Bronchial epithelial cell (primary cell): ENCODE results near the gene RBM47. TPM values are rescaled to one million over a fixed set of nuclear protein-coding genes. Genes with fewer than 3 reads are reported as not detected.
"Not testable (repeated sequence)": the region's sequence is repeated elsewhere in the genome, so short reads cannot be mapped to it uniquely, and the experiment has no call there.

ENCODE experiments used
- DNase-seq: peaks from one replicate; pipeline ENCODE4 v3.0.0-alpha.2; 2010; ENCODE audit warnings: low read depth
- FAIRE-seq: peaks from 2 replicates; lab custom pipeline; 2011; peaks lifted over from hg19 to GRCh38; lab: Jason Lieb, UNC
- H3K27me3 ChIP-seq: 2 replicates; pipeline ENCODE4 v1.5.1; 2011; ENCODE audit warnings: low read length; ENCODE audit not compliant: control insufficient read depth, insufficient read depth
- H3K36me3 ChIP-seq: 2 replicates; pipeline ENCODE4 v1.5.1; 2011; ENCODE audit warnings: low read length; ENCODE audit not compliant: control insufficient read depth, insufficient read depth
- H3K4me3 ChIP-seq: 2 replicates; pipeline ENCODE4 v1.5.1; 2011; ENCODE audit warnings: mild to moderate bottlenecking, low read depth, low read length, control low read depth
- total RNA-seq: library from RNA; depleted of rRNA; stranded (reverse); fragments of >200 nt; gene quantifications from 2 replicates; pipeline ENCODE4 v1.2.1, GENCODE V29; 2014
- TF ChIP-seq, protein P1 (sequence below): IDR thresholded peaks from 2 replicates; pipeline ENCODE4 v1.5.1; 2011; ENCODE audit warnings: mild to moderate bottlenecking, moderate library complexity, low read length, control low read depth, inconsistent platforms; ENCODE audit not compliant: insufficient read depth, severe bottlenecking

RBM47 gene
- total RNA-seq, 1 donor from 2014 or later = 35.0 TPM

DNA sequence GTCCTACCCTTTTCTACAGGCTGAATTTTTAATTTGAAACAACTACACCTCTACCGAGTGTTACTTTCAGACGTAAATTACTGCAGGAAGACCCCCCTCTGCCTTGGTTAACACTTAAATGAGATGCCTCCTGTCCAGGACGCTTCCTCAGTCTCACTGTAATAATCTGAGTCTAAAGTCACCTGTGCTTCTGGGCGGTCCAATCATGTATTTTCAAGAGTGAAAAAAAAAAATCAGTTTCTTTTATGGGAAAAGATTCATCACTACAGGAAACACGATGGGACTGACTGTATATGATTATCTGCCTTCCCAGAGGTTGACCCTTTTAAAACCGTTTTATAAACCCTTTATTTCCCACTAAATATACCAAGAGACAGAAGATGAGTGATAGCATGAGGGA, 776 bp downstream of the RBM47 start:
- no peaks in the 10 kb centered on the region for H3K27me3 ChIP-seq
- no peak for FAIRE-seq

DNA sequence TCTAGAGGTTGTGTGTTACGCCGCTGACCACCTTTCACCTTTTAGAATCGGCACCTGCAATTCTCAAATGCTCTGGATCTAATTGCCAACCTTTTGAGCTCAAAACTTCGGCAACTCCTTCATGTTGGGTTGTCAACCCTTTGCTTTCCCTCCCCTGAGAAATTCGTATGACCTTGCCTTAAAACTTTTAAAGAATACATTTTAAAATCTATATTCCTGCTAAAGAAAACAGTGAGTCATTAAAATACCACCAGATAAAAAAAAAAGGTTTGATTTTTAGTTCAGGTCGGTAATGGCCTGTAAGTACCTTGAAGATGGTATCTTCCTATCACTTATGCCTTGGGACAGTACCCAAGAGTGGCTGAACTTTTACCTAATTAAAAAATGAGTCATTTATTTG, 1.3 kb downstream of the RBM47 start:
- not testable (repeated sequence) for H3K36me3 ChIP-seq, H3K27me3 ChIP-seq, FAIRE-seq
- H3K4me3 ChIP-seq = peak overlapping the region; percentile 82
- DNase-seq = peak; percentile 31

More for the DNA sequence above, 776 bp downstream of the RBM47 start:
- TF ChIP-seq, protein P1, sequence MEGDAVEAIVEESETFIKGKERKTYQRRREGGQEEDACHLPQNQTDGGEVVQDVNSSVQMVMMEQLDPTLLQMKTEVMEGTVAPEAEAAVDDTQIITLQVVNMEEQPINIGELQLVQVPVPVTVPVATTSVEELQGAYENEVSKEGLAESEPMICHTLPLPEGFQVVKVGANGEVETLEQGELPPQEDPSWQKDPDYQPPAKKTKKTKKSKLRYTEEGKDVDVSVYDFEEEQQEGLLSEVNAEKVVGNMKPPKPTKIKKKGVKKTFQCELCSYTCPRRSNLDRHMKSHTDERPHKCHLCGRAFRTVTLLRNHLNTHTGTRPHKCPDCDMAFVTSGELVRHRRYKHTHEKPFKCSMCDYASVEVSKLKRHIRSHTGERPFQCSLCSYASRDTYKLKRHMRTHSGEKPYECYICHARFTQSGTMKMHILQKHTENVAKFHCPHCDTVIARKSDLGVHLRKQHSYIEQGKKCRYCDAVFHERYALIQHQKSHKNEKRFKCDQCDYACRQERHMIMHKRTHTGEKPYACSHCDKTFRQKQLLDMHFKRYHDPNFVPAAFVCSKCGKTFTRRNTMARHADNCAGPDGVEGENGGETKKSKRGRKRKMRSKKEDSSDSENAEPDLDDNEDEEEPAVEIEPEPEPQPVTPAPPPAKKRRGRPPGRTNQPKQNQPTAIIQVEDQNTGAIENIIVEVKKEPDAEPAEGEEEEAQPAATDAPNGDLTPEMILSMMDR = no peak
- DNase-seq = peak; percentile 66
- H3K36me3 ChIP-seq = no peaks in the 10 kb centered on the region
- H3K4me3 ChIP-seq = peak overlapping the region; percentile 82

DNA sequence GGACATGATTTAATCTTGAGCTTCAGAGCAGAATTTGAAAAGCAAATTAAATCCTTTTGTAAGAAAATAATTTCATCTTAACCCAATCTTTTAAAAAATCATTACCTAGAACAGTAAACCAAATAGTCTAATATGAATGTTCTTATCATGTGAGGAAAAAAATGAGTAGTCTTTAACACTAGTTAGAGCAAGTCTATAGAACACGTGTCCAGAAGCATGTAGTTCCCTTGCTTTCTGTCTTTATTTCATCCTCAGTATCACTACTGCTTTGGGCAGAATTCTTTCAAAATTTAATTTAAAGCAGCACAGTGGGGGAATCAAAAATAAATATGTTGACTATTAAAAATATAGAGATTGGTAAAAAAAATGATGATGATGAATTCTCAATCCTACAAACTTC, 2.1 kb downstream of the RBM47 start:
- DNase-seq (peak; percentile 53), FAIRE-seq (no peak)
- H3K36me3 ChIP-seq = no peaks in the 10 kb centered on the region
- TF ChIP-seq, protein P1 = no peak
- no peaks in the 10 kb centered on the region for H3K27me3 ChIP-seq
- peak overlapping the region; percentile 82 for H3K4me3 ChIP-seq

DNA sequence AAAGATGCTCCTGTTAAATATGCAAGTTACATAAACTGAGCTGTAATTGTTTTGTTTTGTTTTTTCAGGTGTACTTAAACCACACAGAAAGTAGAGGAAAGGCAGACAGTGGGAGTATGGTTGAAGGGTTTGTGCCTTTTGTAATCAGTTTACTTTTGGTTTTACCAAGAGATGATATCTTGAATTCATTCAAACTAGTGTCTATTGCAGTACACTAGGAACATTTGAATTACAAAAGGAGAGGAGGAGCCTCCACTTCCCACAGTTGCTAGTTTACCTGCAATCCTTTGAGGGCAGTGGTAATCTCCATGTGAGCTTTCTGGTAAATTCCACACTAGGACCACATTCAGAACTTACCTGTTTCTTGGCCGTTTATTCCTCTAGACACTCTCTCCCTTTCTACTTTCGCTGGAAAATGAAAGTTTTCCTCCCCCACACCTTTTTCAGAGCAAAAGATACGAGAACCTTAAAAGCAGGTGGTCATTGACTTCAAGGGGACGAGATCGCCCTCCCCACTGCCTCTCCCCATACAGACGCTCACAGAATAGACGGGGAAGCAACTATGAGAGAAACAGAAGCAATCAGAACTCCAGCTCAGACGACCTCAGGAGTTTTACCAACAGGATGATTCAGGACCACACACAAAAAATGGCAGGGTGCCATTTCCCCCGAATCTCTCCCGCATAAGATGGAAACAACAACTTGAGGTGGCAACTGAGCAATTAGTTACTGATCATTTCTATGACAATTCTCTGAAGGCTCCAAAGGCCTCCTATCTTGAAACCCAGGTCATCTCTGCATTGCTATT, 3.3 kb downstream of the RBM47 start:
- FAIRE-seq (no peak), DNase-seq (peak; percentile 77)
- Histone ChIP-seq H3K36me3 (peaks cover 1% of the 10 kb centered on the region), H3K4me3 (peak overlapping the region; percentile 82), H3K27me3 (no peaks in the 10 kb centered on the region)
- TF ChIP-seq, protein P1 = no peak

DNA sequence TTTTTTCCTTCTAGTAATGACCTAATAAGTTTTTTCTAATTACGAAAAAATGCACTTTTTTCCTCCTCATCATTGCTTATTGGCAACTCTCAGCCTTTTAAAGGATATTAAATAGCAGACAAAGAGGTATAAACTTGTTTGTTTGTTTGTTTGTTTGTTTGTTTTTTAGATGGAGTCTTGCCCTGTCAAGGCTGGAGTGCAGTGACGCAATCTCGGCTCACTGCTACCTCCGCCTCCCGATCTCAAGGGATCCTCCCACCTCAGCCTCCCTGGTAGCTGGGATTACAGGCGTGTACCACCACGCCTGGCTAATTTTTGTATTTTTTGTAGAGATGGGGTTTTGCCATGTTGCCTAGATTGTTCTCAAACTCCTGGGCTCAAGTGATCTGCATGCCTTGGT, 6.0 kb downstream of the RBM47 start:
- TF ChIP-seq, protein P1 = no peak
- FAIRE-seq = no peak

DNA sequence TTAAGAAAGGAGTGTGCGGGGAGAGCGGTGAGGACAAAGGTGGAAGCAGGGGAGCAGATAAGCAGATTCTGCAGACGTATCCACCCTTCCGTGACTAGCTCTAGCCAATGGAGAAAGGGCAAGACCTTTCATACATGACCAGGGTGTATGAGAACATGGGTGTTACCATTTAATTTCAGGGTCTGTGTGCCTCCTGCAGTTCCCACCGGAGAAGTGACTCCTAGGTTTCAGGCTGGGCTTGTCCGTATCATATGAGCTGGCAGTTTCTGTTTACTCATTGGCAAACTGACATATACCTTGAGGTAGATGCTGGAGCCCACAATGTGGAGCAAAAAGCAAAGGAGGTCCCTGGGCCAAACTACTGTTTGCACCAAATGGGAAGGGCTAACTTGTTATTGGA, 6.8 kb downstream of the RBM47 start:
- FAIRE-seq (peak; percentile 66), DNase-seq (peak; percentile 94)
- Histone ChIP-seq H3K27me3 (no peaks in the 10 kb centered on the region), H3K4me3 (no peak overlapping the region), H3K36me3 (peaks cover 1% of the 10 kb centered on the region)
- TF ChIP-seq, protein P1 = no peak

More for the DNA sequence above, 6.0 kb downstream of the RBM47 start:
- DNase-seq = no peak
- Histone ChIP-seq H3K27me3 (no peaks in the 10 kb centered on the region), H3K4me3 (no peak overlapping the region), H3K36me3 (peaks cover 1% of the 10 kb centered on the region)
